Activated naive CD4-positive, alpha-beta T cell treated with anti-CD3 and anti-CD28 coated beads for 36 hours (primary cell): ENCODE data around the gene INTS11. TPM values are rescaled to one million over a fixed set of nuclear protein-coding genes. Genes with fewer than 3 reads are reported as not detected.
"Not testable (repeated sequence)": the region's sequence is repeated elsewhere in the genome, so short reads cannot be mapped to it uniquely, and the experiment has no call there.

Experiments
- CTCF ChIA-PET: fragments of 350-600 bp; sonication (Branson Sonifier 250); formaldehyde crosslinking; loops from one replicate; lab custom pipeline; 2021; ENCODE audit warnings: antibody characterized with exemption; lab: Charles Lee
- DNase-seq: peaks from one replicate; pipeline ENCODE4 v3.0.0-alpha.2; 2020
- H3K27ac Mint-ChIP-seq: one replicate; pipeline ENCODE4 v1.8.0; 2021; ENCODE audit warnings: mild to moderate bottlenecking, mixed read lengths
- H3K27me3 Mint-ChIP-seq: one replicate; pipeline ENCODE4 v1.8.0; 2021; ENCODE audit warnings: low read depth, mixed read lengths
- H3K36me3 Mint-ChIP-seq: one replicate; pipeline ENCODE4 v1.8.0; 2021; ENCODE audit warnings: low read depth, mixed read lengths
- H3K4me1 Mint-ChIP-seq: one replicate; pipeline ENCODE4 v1.8.0; 2021; ENCODE audit warnings: low read depth, mixed read lengths
- H3K4me3 Mint-ChIP-seq: one replicate; pipeline ENCODE4 v1.8.0; 2021; ENCODE audit warnings: mild to moderate bottlenecking, moderate library complexity, mixed read lengths
- H3K9me3 Mint-ChIP-seq: one replicate; pipeline ENCODE4 v1.8.0; 2021; ENCODE audit warnings: mixed read lengths
- intact Hi-C: fragments of 100-400 bp; cut with micrococcal nuclease; formaldehyde crosslinking; loops from one replicate; pipeline ENCODE4 v1.15.1; 2023
- total RNA-seq, 2 experiments: library from RNA; stranded (reverse); gene quantifications; one replicate each; pipeline ENCODE4 v1.2.3, GENCODE V29; 2021

INTS11 gene
- total RNA-seq, result 100 to 1,000 TPM; 117 to 118 TPM

- Mint-ChIP-seq H3K27me3 (no peaks in the 10 kb centered on the region), H3K36me3 (peaks cover 4% of the 10 kb centered on the region), H3K4me3 (peak within 1 kb of the TSS; percentile 92), H3K4me1 (peaks cover 36% of the 10 kb centered on the region), H3K27ac (peak within 1 kb of the TSS; percentile 84), H3K9me3 (no peaks in the 10 kb centered on the region)
- CTCF ChIA-PET, result interaction anchor here (1.1 kb wide), 1 partner anchor 25 kb away, joined by 5 read pairs; no protein-coding TSS in a partner anchor
- intact Hi-C loops, result loop anchor here (1.0 to 2.0 kb wide), 3 partner anchors 16 to 50 kb away; partner anchors contain the start of genes AURKAIP1, DVL1 and PUSL1
- peak; percentile 97 for DNase-seq
These were observed at the start of gene INTS11, which contains the start of gene CPTP for GRCh38 chr1:1324524-1325287. INTS11 (minus strand) TSS chr1:1324660; CDS start chr1:1324608, 52 bp downstream. CPTP (plus strand) TSS chr1:1324802; CDS start chr1:1326911, 2,109 bp downstream.

GRCh38 chr1:1373815-1374588 lies 49.5 kb upstream of the INTS11 start:
- Mint-ChIP-seq H3K4me1 (peaks cover 25% of the 10 kb centered on the region), H3K36me3 (peaks cover 1% of the 10 kb centered on the region), H3K9me3 (no peaks in the 10 kb centered on the region), H3K27me3 (no peaks in the 10 kb centered on the region), H3K4me3 (peak overlapping the region; percentile 89), H3K27ac (peak overlapping the region; percentile 68)
- CTCF ChIA-PET, result no interaction called here
- DNase-seq, result no peak
- intact Hi-C loops, result loop anchor here (2.0 kb wide), 1 partner anchor 49 kb away; the partner anchor contains the start of genes CPTP and INTS11

- no peaks in the 10 kb centered on the region for H3K9me3 Mint-ChIP-seq
- H3K4me1 Mint-ChIP-seq, result peaks cover 25% of the 10 kb centered on the region
- intact Hi-C loops, result no loop called here
- no peaks in the 10 kb centered on the region for H3K27me3 Mint-ChIP-seq
- peak overlapping the region; percentile 36 for H3K27ac Mint-ChIP-seq
- CTCF ChIA-PET, result no interaction called here
- peak overlapping the region; percentile 89 for H3K4me3 Mint-ChIP-seq
- DNase-seq, result no peak
- peaks cover 1% of the 10 kb centered on the region for H3K36me3 Mint-ChIP-seq
These were observed 48.8 kb upstream of the INTS11 start for GRCh38 chr1:1373051-1373814.

GRCh38 chr1:1371746-1372711 lies 47.6 kb upstream of the INTS11 start:
- Mint-ChIP-seq H3K9me3 (no peaks in the 10 kb centered on the region), H3K4me1 (peaks cover 25% of the 10 kb centered on the region), H3K27me3 (no peaks in the 10 kb centered on the region), H3K36me3 (peaks cover 1% of the 10 kb centered on the region), H3K4me3 (no peak overlapping the region), H3K27ac (no peak overlapping the region)
- DNase-seq, result peak; percentile 85
- intact Hi-C loops, result loop anchor here (1.0 kb wide), 3 partner anchors 67 to 339 kb away; no protein-coding TSS in a partner anchor
- CTCF ChIA-PET, result interaction anchor here (0.7 to 2.6 kb wide), 13 partner anchors 18 to 249 kb away, joined by 3 to 11 read pairs (median 3); no protein-coding TSS in a partner anchor

GRCh38 chr1:1371364-1371745 lies 46.9 kb upstream of the INTS11 start:
- Mint-ChIP-seq H3K36me3 (peaks cover 1% of the 10 kb centered on the region), H3K27me3 (no peaks in the 10 kb centered on the region), H3K9me3 (no peaks in the 10 kb centered on the region), H3K4me3 (no peak overlapping the region), H3K4me1 (peaks cover 25% of the 10 kb centered on the region), H3K27ac (no peak overlapping the region)
- intact Hi-C loops, result no loop called here
- no peak for DNase-seq
- CTCF ChIA-PET, result interaction anchor here (0.7 to 2.6 kb wide), 10 partner anchors 18 to 180 kb away, joined by 3 to 11 read pairs (median 4); no protein-coding TSS in a partner anchor

GRCh38 chr1:1370771-1371300 lies 46.4 kb upstream of the INTS11 start:
- Mint-ChIP-seq H3K27me3 (no peaks in the 10 kb centered on the region), H3K27ac (no peak overlapping the region), H3K9me3 (no peaks in the 10 kb centered on the region), H3K4me3 (no peak overlapping the region), H3K4me1 (peaks cover 23% of the 10 kb centered on the region), H3K36me3 (peaks cover 1% of the 10 kb centered on the region)
- no peak for DNase-seq
- CTCF ChIA-PET, result interaction anchor here (0.7 to 2.6 kb wide), 5 partner anchors 17 to 180 kb away, joined by 3 to 11 read pairs (median 3); no protein-coding TSS in a partner anchor
- intact Hi-C loops, result no loop called here

GRCh38 chr1:1370094-1370493 lies 45.6 kb upstream of the INTS11 start:
- peaks cover 23% of the 10 kb centered on the region for H3K4me1 Mint-ChIP-seq
- H3K4me3 Mint-ChIP-seq, H3K36me3 Mint-ChIP-seq, H3K9me3 Mint-ChIP-seq, H3K27ac Mint-ChIP-seq, H3K27me3 Mint-ChIP-seq, intact Hi-C loops, DNase-seq: not testable (repeated sequence)
- CTCF ChIA-PET, result interaction anchor here (0.6 to 2.6 kb wide), 3 partner anchors 18 to 130 kb away, joined by 3 to 11 read pairs (median 3); no protein-coding TSS in a partner anchor

GRCh38 chr1:1367315-1367714 lies 42.9 kb upstream of the INTS11 start:
- Mint-ChIP-seq H3K9me3 (no peaks in the 10 kb centered on the region), H3K4me1 (peaks cover 12% of the 10 kb centered on the region), H3K27me3 (no peaks in the 10 kb centered on the region), H3K4me3 (no peak overlapping the region), H3K27ac (no peak overlapping the region), H3K36me3 (no peaks in the 10 kb centered on the region)
- no peak for DNase-seq
- intact Hi-C loops, result no loop called here
- CTCF ChIA-PET, result interaction anchor here (0.6 kb wide), 1 partner anchor 231 kb away, joined by 4 read pairs; no protein-coding TSS in a partner anchor

- Mint-ChIP-seq H3K27ac (no peak overlapping the region), H3K9me3 (no peaks in the 10 kb centered on the region), H3K4me1 (peaks cover 6% of the 10 kb centered on the region), H3K4me3 (no peak overlapping the region), H3K27me3 (no peaks in the 10 kb centered on the region), H3K36me3 (no peaks in the 10 kb centered on the region)
- no peak for DNase-seq
- intact Hi-C loops, result no loop called here
- CTCF ChIA-PET, result no interaction called here
These were observed 42.2 kb upstream of the INTS11 start for GRCh38 chr1:1366699-1367066.

- no peak for DNase-seq
- H3K4me1 Mint-ChIP-seq, result peaks cover 3% of the 10 kb centered on the region
- CTCF ChIA-PET, result no interaction called here
- no peaks in the 10 kb centered on the region for H3K36me3 Mint-ChIP-seq
- no peak overlapping the region for H3K27ac Mint-ChIP-seq
- H3K4me3 Mint-ChIP-seq, result no peak overlapping the region
- H3K27me3 Mint-ChIP-seq, result no peaks in the 10 kb centered on the region
- intact Hi-C loops, result no loop called here
- no peaks in the 10 kb centered on the region for H3K9me3 Mint-ChIP-seq
These were observed 41.6 kb upstream of the INTS11 start for GRCh38 chr1:1365875-1366698.
